Astrocyte (in vitro differentiated cells and primary cell): ENCODE data around the gene GPR12.

Experiments
- CTCF ChIP-seq: IDR thresholded peaks from 2 replicates; pipeline ENCODE4 v1.5.1; 2011; ENCODE audit warnings: low read depth, mild to moderate bottlenecking, inconsistent platforms, low read length, moderate library complexity; ENCODE audit not compliant: insufficient read depth
- EZH2 ChIP-seq: IDR thresholded peaks from 2 replicates; pipeline ENCODE4 v1.6.1; 2012; ENCODE audit warnings: mild to moderate bottlenecking, low read length, inconsistent platforms; ENCODE audit not compliant: insufficient read depth

GRCh38 chr13:26743971-26744370 is 16.6 kb downstream of the GPR12 start:
- TF ChIP-seq EZH2 = no peak
- no peak for TF ChIP-seq CTCF
